Astrocyte (in vitro differentiated cells and primary cell): ENCODE data around the gene LMNTD2. TPM values are rescaled to one million over a fixed set of nuclear protein-coding genes. Genes with fewer than 3 reads are reported as not detected.

Experiments used
- DNase-seq: peaks from one replicate; pipeline ENCODE4 v3.0.0-alpha.2; 2010; ENCODE audit warnings: low read depth
- FAIRE-seq: peaks from 2 replicates; lab custom pipeline; 2011; peaks lifted over from hg19 to GRCh38; lab: Jason Lieb, UNC
- H2AFZ ChIP-seq: 2 replicates; pipeline ENCODE4 v1.6.0; 2012; ENCODE audit warnings: low read depth, low read length, inconsistent platforms
- H3K27ac ChIP-seq: 2 replicates; pipeline ENCODE4 v1.5.1; 2011; ENCODE audit warnings: low read depth, low read length, inconsistent platforms
- H3K27me3 ChIP-seq: 2 replicates; pipeline ENCODE4 v1.6.0; 2011; ENCODE audit warnings: low read length, inconsistent platforms; ENCODE audit not compliant: insufficient read depth
- H3K36me3 ChIP-seq: 2 replicates; pipeline ENCODE4 v1.5.1; 2011; ENCODE audit warnings: low read length, inconsistent platforms; ENCODE audit not compliant: insufficient read depth
- H3K4me1 ChIP-seq: 2 replicates; pipeline ENCODE4 v1.5.1; 2011; ENCODE audit warnings: low read length, inconsistent platforms; ENCODE audit not compliant: insufficient read depth
- H3K4me2 ChIP-seq: 2 replicates; pipeline ENCODE4 v1.6.0; 2012; ENCODE audit warnings: low read length, inconsistent platforms
- H3K4me3 ChIP-seq: 2 replicates; pipeline ENCODE4 v1.5.1; 2011; ENCODE audit warnings: low read depth, mild to moderate bottlenecking, low read length, inconsistent platforms; ENCODE audit not compliant: insufficient read depth
- H3K79me2 ChIP-seq: 2 replicates; pipeline ENCODE4 v1.6.0; 2012; ENCODE audit warnings: mild to moderate bottlenecking, low read length, inconsistent platforms; ENCODE audit not compliant: insufficient read depth
- H3K9ac ChIP-seq: 2 replicates; pipeline ENCODE4 v1.6.0; 2012; ENCODE audit warnings: mild to moderate bottlenecking, low read length, inconsistent platforms
- H3K9me3 ChIP-seq: 2 replicates; pipeline ENCODE4 v1.5.1; 2012; ENCODE audit warnings: low read depth, mild to moderate bottlenecking, low read length, inconsistent platforms; ENCODE audit not compliant: insufficient read depth
- H4K20me1 ChIP-seq: 2 replicates; pipeline ENCODE4 v1.6.0; 2012; ENCODE audit warnings: low read length, inconsistent platforms; ENCODE audit not compliant: insufficient read depth
- H3K27ac Mint-ChIP-seq: one replicate; pipeline ENCODE4 v1.8.0; 2021; ENCODE audit warnings: mild to moderate bottlenecking, mixed read lengths; ENCODE audit not compliant: unreplicated experiment
- H3K27me3 Mint-ChIP-seq: one replicate; pipeline ENCODE4 v1.8.0; 2021; ENCODE audit warnings: low read depth, mixed read lengths; ENCODE audit not compliant: unreplicated experiment
- H3K36me3 Mint-ChIP-seq: one replicate; pipeline ENCODE4 v1.8.0; 2021; ENCODE audit warnings: low read depth, mixed read lengths; ENCODE audit not compliant: unreplicated experiment
- H3K4me1 Mint-ChIP-seq: one replicate; pipeline ENCODE4 v1.8.0; 2021; ENCODE audit warnings: low read depth, mixed read lengths; ENCODE audit not compliant: unreplicated experiment
- H3K4me3 Mint-ChIP-seq: one replicate; pipeline ENCODE4 v1.8.0; 2021; ENCODE audit warnings: mild to moderate bottlenecking, moderate library complexity, mixed read lengths; ENCODE audit not compliant: unreplicated experiment
- H3K9me3 Mint-ChIP-seq: one replicate; pipeline ENCODE4 v1.8.0; 2021; ENCODE audit warnings: mild to moderate bottlenecking, mixed read lengths; ENCODE audit not compliant: unreplicated experiment
- CTCF ChIP-seq: IDR thresholded peaks from 2 replicates; pipeline ENCODE4 v1.5.1; 2011; ENCODE audit warnings: low read depth, mild to moderate bottlenecking, inconsistent platforms, low read length, moderate library complexity; ENCODE audit not compliant: insufficient read depth
- EZH2 ChIP-seq: IDR thresholded peaks from 2 replicates; pipeline ENCODE4 v1.6.1; 2012; ENCODE audit warnings: mild to moderate bottlenecking, low read length, inconsistent platforms; ENCODE audit not compliant: insufficient read depth
- total RNA-seq: library from RNA; stranded (reverse); gene quantifications from 2 replicates; pipeline ENCODE4 v1.2.1, GENCODE V29; 2021

Gene LMNTD2
- total RNA-seq, 1 donor from 2014 or later, result 2.8 TPM

DNA sequence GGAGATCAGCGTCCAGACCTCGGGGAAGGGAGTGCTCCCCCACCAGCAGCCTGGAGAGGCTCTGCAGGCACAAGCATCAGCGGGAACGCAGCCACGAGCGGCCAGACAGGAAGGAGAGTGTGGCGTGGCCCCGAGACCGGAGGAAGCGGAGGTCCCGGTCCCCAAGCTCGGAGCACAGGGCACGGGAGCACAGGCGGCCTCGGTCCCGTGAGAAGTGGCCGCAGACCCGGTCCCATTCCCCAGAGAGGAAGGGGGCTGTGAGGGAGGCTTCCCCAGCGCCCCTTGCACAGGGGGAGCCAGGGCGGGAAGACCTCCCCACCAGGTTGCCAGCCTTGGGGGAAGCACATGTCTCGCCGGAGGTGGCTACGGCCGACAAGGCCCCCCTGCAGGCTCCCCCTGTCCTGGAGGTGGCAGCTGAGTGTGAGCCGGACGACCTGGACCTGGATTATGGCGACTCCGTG is 48.3 kb upstream of the LMNTD2 start:
- Histone ChIP-seq H3K79me2 (peaks cover 14% of the 10 kb centered on the region), H3K9me3 (no peaks in the 10 kb centered on the region), H3K36me3 (peaks cover 31% of the 10 kb centered on the region), H3K27ac (no peak overlapping the region), H3K9ac (no peak overlapping the region), H2AFZ (no peak overlapping the region), H3K4me3 (no peak overlapping the region), H4K20me1 (peaks cover 72% of the 10 kb centered on the region), H3K4me1 (peaks cover 4% of the 10 kb centered on the region), H3K4me2 (no peak overlapping the region), H3K27me3 (no peaks in the 10 kb centered on the region)
- Mint-ChIP-seq H3K36me3 (peaks cover 16% of the 10 kb centered on the region), H3K27ac (peak overlapping the region; percentile 41), H3K9me3 (no peaks in the 10 kb centered on the region), H3K4me3 (no peak overlapping the region), H3K27me3 (no peaks in the 10 kb centered on the region), H3K4me1 (peaks cover 5% of the 10 kb centered on the region)
- TF ChIP-seq CTCF (no peak), EZH2 (no peak)
- DNase-seq (no peak), FAIRE-seq (no peak)

- H3K27ac Mint-ChIP-seq, result no peak overlapping the region
- FAIRE-seq, result no peak
- H3K4me1 Mint-ChIP-seq, result peaks cover 5% of the 10 kb centered on the region
- Histone ChIP-seq H3K4me1 (peaks cover 4% of the 10 kb centered on the region), H3K9ac (no peak overlapping the region), H4K20me1 (peaks cover 69% of the 10 kb centered on the region), H3K27me3 (no peaks in the 10 kb centered on the region), H3K4me3 (no peak overlapping the region), H3K27ac (no peak overlapping the region), H2AFZ (no peak overlapping the region), H3K9me3 (no peaks in the 10 kb centered on the region), H3K79me2 (peaks cover 14% of the 10 kb centered on the region), H3K4me2 (no peak overlapping the region), H3K36me3 (peaks cover 36% of the 10 kb centered on the region)
- DNase-seq, result no peak
- TF ChIP-seq CTCF (no peak), EZH2 (no peak)
- H3K27me3 Mint-ChIP-seq, result no peaks in the 10 kb centered on the region
- H3K4me3 Mint-ChIP-seq, result no peak overlapping the region
- peaks cover 16% of the 10 kb centered on the region for H3K36me3 Mint-ChIP-seq
- no peaks in the 10 kb centered on the region for H3K9me3 Mint-ChIP-seq
These were observed 47.6 kb upstream of the LMNTD2 start for GRCh38 chr11:607971-608659.
